K562 (cell line): ENCODE data around the gene RNF40. TPM values are rescaled to one million over a fixed set of nuclear protein-coding genes. Genes with fewer than 3 reads are reported as not detected.

Experiments
- DDX20 ChIP-seq: fragments of 450-650 bp; IDR thresholded peaks from 2 replicates; pipeline ENCODE4 v1.6.1; 2016; ENCODE audit warnings: missing genetic modification characterization, low read depth, mild to moderate bottlenecking, missing compliant biosample characterization, moderate library complexity
- JUND ChIP-seq, 2 experiments: IDR thresholded peaks; 2 replicates in 1 of 2; 3 replicates in 1 of 2; pipeline ENCODE4 v1.6.1; 2011; ENCODE audit warnings: borderline replicate concordance in 2 of 2, low read depth in 2 of 2, low read length in 2 of 2, improper control_type of control experiment in 1 of 2, missing biosample characterization in 1 of 2, missing genetic modification characterization in 1 of 2, missing genetic modification reagents in 1 of 2
- NFYB ChIP-seq: IDR thresholded peaks from 2 replicates; pipeline ENCODE4 v1.6.1; 2011; ENCODE audit warnings: mild to moderate bottlenecking, moderate library complexity; ENCODE audit not compliant: insufficient read length; ENCODE audit errors: extremely low read depth
- REST ChIP-seq, 2 experiments: fragments of 450-650 bp; formaldehyde crosslinking in 1 of 2; IDR thresholded peaks; 2 replicates each; pipeline versions ENCODE4 v1.4.0 to v1.6.1; 2014 to 2020; ENCODE audit warnings: mild to moderate bottlenecking in 2 of 2, borderline replicate concordance in 1 of 2, low read depth in 1 of 2
- ZBTB26 ChIP-seq: fragments of 450-650 bp; formaldehyde crosslinking; IDR thresholded peaks from 2 replicates; pipeline ENCODE4 v1.4.0; 2022; ENCODE audit warnings: missing genetic modification characterization
- ZNF280A ChIP-seq: fragments of 450-650 bp; IDR thresholded peaks from 2 replicates; pipeline ENCODE4 v1.6.1; 2018; ENCODE audit warnings: mild to moderate bottlenecking, low read depth; ENCODE audit not compliant: partially characterized antibody
- ZNF655 ChIP-seq: fragments of 250-450 bp; sonication (Bioruptor Pico); IDR thresholded peaks from 2 replicates; pipeline ENCODE4 v1.5.0; 2021
- ZNF79 ChIP-seq: fragments of 250-450 bp; sonication (Bioruptor Pico); IDR thresholded peaks from 2 replicates; pipeline ENCODE4 v1.4.0; 2020; ENCODE audit warnings: low read depth, mild to moderate bottlenecking, moderate library complexity
- polyA plus RNA-seq, 8 experiments: library from polyadenylated mRNA; depleted of rRNA in 4 of 8; stranded (reverse) in 5 of 8; unstranded in 3 of 8; fragments of >200 nt; fragmentation: Nextera tagmentation in 2 of 8; fragmentation: Illumina TruSeq in 1 of 8; extraction: Ambion mirVana in 2 of 8; extraction: Trizol in 1 of 8; gene quantifications; 2 replicates each; pipeline versions ENCODE4 v1.2.1 to v1.2.3, GENCODE V29; 2011 to 2014; ENCODE audit warnings: inconsistent platforms in 1 of 8, missing spikeins in 1 of 8
- total RNA-seq, 7 experiments: library from RNA; depleted of rRNA in 6 of 7; stranded (reverse); fragments of >200 nt in 6 of 7; fragmentation: Illumina TruSeq in 2 of 7; extraction: Trizol in 2 of 7; gene quantifications; 2 replicates each; pipeline versions ENCODE4 v1.2.1 to v1.2.3, GENCODE V29; 2011 to 2021; ENCODE audit warnings: low replicate concordance in 1 of 7
- TF ChIP-seq, protein P1 (sequence below): fragments of 250-450 bp; sonication (Bioruptor Pico); IDR thresholded peaks from 2 replicates; pipeline ENCODE4 v1.5.0; 2021
- TF ChIP-seq, protein P2 (sequence below), 2 experiments: fragments of 450-650 bp in 1 of 2; sonication (generic) in 1 of 2; formaldehyde crosslinking; conservative IDR thresholded peaks; 2 replicates each; pipeline versions ENCODE4 v1.4.0 to v1.8.1; 2020 to 2022; ENCODE audit warnings: mild to moderate bottlenecking in 1 of 2, missing genetic modification reagents in 1 of 2

The RNF40 gene
- total and polyA plus RNA-seq, 9 of the 15 experiments (the other 6 are each of a cell fraction or from before 2014, with no cell fraction given): 6.2 to 129 (median 81.5) TPM

DNA sequence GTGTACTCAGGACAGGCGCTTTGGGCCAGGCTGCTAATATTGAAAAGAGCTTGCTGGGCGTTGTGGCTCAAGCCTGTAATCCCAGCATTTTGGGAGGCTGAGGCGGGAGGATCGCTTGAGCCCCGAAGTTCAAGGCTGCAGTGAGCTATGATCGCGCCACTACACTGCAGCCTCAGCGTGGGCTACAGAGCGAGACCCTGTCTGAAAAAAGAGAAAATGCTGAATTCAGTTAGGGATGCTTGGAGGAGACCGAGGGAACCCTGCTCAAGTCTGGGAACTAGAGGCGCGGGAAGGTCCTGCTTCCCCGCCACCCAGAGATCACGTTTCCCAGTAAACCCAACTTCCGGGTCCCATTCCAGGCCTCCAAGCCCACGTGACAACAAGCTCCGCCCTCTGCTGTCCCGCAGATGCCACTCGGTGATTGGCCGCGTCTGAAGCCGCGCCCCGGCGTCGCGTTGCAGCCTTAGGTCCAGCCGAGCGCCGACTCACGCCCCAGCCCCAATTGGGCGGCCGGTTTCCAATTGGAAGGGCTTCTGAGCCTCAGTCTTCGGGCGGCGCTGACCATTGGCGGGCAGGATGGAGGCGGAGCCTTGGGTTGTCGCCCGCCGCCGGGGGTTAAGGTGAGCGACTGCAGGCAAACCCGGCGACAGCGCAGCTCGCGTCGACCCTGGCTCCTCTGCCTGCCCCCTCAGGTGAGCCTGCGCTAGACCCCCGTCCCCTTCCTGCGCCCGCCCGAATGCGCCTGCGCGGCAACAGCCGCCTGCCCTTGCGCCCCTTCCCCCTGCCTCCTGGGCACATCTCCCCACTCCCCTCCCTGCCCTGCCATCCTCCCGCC lies 14.1 kb upstream of the RNF40 start, which contains the start of gene PHKG2 (continued):
- TF ChIP-seq ZNF280A (no peak), DDX20 (tag) (no peak), NFYB (peak; percentile 69), ZNF79 (CRISPR knock-in tag) (no peak), ZNF655 (no peak), REST (IDR thresholded peaks at IDR 0.05; ENCODE audit: borderline replicate concordance) (peak; percentile 83), REST (CRISPR knock-in tag; IDR thresholded peaks at IDR 0.05; ENCODE audit: low read depth) (no peak), JUND (IDR thresholded peaks at IDR 0.05; ENCODE audit: borderline replicate concordance, low read depth, low read length) (no peak), JUND (tag; IDR thresholded peaks at IDR 0.05; ENCODE audit: borderline replicate concordance, low read depth, low read length) (no peak; the same call in 2 of the 3 replicates), ZBTB26 (CRISPR knock-in tag) (no peak; the same call in 1 of the 2 replicates)
- TF ChIP-seq, protein P1, sequence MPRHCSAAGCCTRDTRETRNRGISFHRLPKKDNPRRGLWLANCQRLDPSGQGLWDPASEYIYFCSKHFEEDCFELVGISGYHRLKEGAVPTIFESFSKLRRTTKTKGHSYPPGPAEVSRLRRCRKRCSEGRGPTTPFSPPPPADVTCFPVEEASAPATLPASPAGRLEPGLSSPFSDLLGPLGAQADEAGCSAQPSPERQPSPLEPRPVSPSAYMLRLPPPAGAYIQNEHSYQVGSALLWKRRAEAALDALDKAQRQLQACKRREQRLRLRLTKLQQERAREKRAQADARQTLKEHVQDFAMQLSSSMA (CRISPR knock-in tag): no peak
- TF ChIP-seq, protein P2, sequence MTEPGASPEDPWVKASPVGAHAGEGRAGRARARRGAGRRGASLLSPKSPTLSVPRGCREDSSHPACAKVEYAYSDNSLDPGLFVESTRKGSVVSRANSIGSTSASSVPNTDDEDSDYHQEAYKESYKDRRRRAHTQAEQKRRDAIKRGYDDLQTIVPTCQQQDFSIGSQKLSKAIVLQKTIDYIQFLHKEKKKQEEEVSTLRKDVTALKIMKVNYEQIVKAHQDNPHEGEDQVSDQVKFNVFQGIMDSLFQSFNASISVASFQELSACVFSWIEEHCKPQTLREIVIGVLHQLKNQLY (CRISPR knock-in tag; conservative IDR thresholded peaks at IDR 0.05): no peak
